Measurements from ENCODE around the gene PRG3.

- TF ChIP-seq CTCF (IDR thresholded peaks at IDR 0.05), result peak; percentile 79 to 91 (median 87)
- TF ChIP-seq EP300 (IDR thresholded peaks at IDR 0.05), result no peak
These were observed 31.3 kb downstream of the PRG3 start for GRCh38 chr11:57349491-57350274.

Measured in upper lobe of left lung (tissue), 4 donors.